Stimulated activated CD4-positive, alpha-beta T cell treated with anti-CD3 and anti-CD28 coated beads, Interleukin-4, amount 100 ng/mL, for 24 hours (primary cell): ENCODE results near the gene ZBED3.
"Not testable (repeated sequence)": the region's sequence is repeated elsewhere in the genome, so short reads cannot be mapped to it uniquely, and the experiment has no call there.

Source experiments
- DNase-seq: peaks from one replicate; pipeline ENCODE4 v3.0.0-alpha.2; 2020

Gene ZBED3

GRCh38 chr5:77086689-77087483 lies at the start of gene ZBED3:
TSS of gene ZBED3 (minus strand) at chr5:77087285. CDS start at chr5:77077878, 9,407 bp downstream.
- peak; percentile 47 for DNase-seq

- DNase-seq: no peak
Measured at GRCh38 chr5:77133061-77133758, 46.1 kb upstream of the ZBED3 start.

GRCh38 chr5:77131361-77131760 lies 44.3 kb upstream of the ZBED3 start:
- DNase-seq: no peak

GRCh38 chr5:77129391-77129990 lies 42.4 kb upstream of the ZBED3 start:
- no peak for DNase-seq

GRCh38 chr5:77128411-77129061 lies 41.5 kb upstream of the ZBED3 start:
- DNase-seq: no peak

GRCh38 chr5:77123057-77123456 lies 36.0 kb upstream of the ZBED3 start:
- DNase-seq: no peak

GRCh38 chr5:77120706-77121105 lies 33.6 kb upstream of the ZBED3 start:
- no peak for DNase-seq

- DNase-seq: no peak
Measured at GRCh38 chr5:77120086-77120485, 33.0 kb upstream of the ZBED3 start.

GRCh38 chr5:77117161-77117560 lies 30.1 kb upstream of the ZBED3 start:
- DNase-seq: no peak

- DNase-seq: not testable (repeated sequence)
Measured at GRCh38 chr5:77107035-77107434, 19.9 kb upstream of the ZBED3 start.

- DNase-seq: no peak
Measured at GRCh38 chr5:77104813-77105212, 17.7 kb upstream of the ZBED3 start.

- DNase-seq: no peak
Measured at GRCh38 chr5:77103457-77103856, 16.4 kb upstream of the ZBED3 start.

GRCh38 chr5:77102549-77102948 lies 15.5 kb upstream of the ZBED3 start:
- DNase-seq: no peak

GRCh38 chr5:77101298-77101697 lies 14.2 kb upstream of the ZBED3 start:
- DNase-seq: no peak

- no peak for DNase-seq
Measured at GRCh38 chr5:77095189-77095588, 8.1 kb upstream of the ZBED3 start.

- no peak for DNase-seq
Measured at GRCh38 chr5:77087484-77088261, 588 bp upstream of the ZBED3 start.

GRCh38 chr5:77086368-77086688 lies 757 bp downstream of the ZBED3 start:
- DNase-seq: no peak

GRCh38 chr5:77083088-77083487 lies 4.0 kb downstream of the ZBED3 start:
- no peak for DNase-seq

- DNase-seq: no peak
Measured at GRCh38 chr5:77082280-77082679, 4.8 kb downstream of the ZBED3 start.

GRCh38 chr5:77080905-77081304 lies 6.2 kb downstream of the ZBED3 start:
- DNase-seq: no peak

GRCh38 chr5:77080479-77080878 lies 6.6 kb downstream of the ZBED3 start:
- DNase-seq: not testable (repeated sequence)

- no peak for DNase-seq
Measured at GRCh38 chr5:77077829-77078176, 9.3 kb downstream of the ZBED3 start.
